ENCODE measurements around the gene D2HGDH.

- TF ChIP-seq CTCF (conservative IDR thresholded peaks at IDR 0.05): no peak
- TF ChIP-seq EZH2 (IDR thresholded peaks at IDR 0.05; ENCODE audit: low read depth): no peak
Measured at GRCh38 chr2:241799522-241800197, 65.2 kb downstream of the D2HGDH start.
